GM23248 (cell line): ENCODE measurements around the gene IGF2BP2. TPM values are rescaled to one million over a fixed set of nuclear protein-coding genes. Genes with fewer than 3 reads are reported as not detected.
A peak's percentile ranks its signal among the peaks of the same experiment; 100 is the strongest.

Experiments used
- DNase-seq: peaks from one replicate; pipeline ENCODE4 v3.0.0-alpha.2; 2015
- H2AFZ ChIP-seq: fragments of 200-600 bp; sonication (generic); 2 replicates; pipeline ENCODE4 v1.6.1; 2016; ENCODE audit warnings: antibody characterized with exemption
- H3F3A ChIP-seq: fragments of 200-600 bp; sonication (generic); 2 replicates; pipeline ENCODE4 v1.6.1; 2016; ENCODE audit warnings: mild to moderate bottlenecking, antibody characterized with exemption, mixed run types; ENCODE audit not compliant: insufficient read depth
- H3K27ac ChIP-seq: fragments of 200-600 bp; sonication (generic); 2 replicates; pipeline ENCODE4 v1.5.1; 2016; ENCODE audit warnings: mild to moderate bottlenecking
- H3K27me3 ChIP-seq: fragments of 200-600 bp; sonication (generic); replicated peaks from 2 replicates; pipeline ENCODE4 v1.6.1; 2016; ENCODE audit warnings: mild to moderate bottlenecking; ENCODE audit not compliant: insufficient read depth
- H3K36me3 ChIP-seq: fragments of 200-600 bp; sonication (generic); 2 replicates; pipeline ENCODE4 v1.6.1; 2016; ENCODE audit warnings: low read depth, mild to moderate bottlenecking
- H3K4me1 ChIP-seq: fragments of 200-600 bp; sonication (generic); 2 replicates; pipeline ENCODE4 v1.6.1; 2016; ENCODE audit warnings: mild to moderate bottlenecking; ENCODE audit not compliant: insufficient read depth
- H3K4me2 ChIP-seq: fragments of 200-600 bp; sonication (generic); one replicate; pipeline ENCODE4 v1.6.1; 2016; ENCODE audit warnings: mild to moderate bottlenecking; ENCODE audit not compliant: unreplicated experiment
- H3K4me3 ChIP-seq: fragments of 200-600 bp; sonication (generic); 2 replicates; pipeline ENCODE4 v1.5.1; 2016; ENCODE audit warnings: mild to moderate bottlenecking
- H3K79me2 ChIP-seq: fragments of 200-600 bp; sonication (generic); 2 replicates; pipeline ENCODE4 v1.6.1; 2016; ENCODE audit warnings: mild to moderate bottlenecking; ENCODE audit not compliant: insufficient read depth
- H3K9ac ChIP-seq: fragments of 200-600 bp; sonication (generic); 2 replicates; pipeline ENCODE4 v1.6.1; 2016; ENCODE audit warnings: mild to moderate bottlenecking
- H3K9me2 ChIP-seq: fragments of 200-600 bp; sonication (generic); 2 replicates; pipeline ENCODE4 v1.6.1; 2016; ENCODE audit warnings: mixed run types, mild to moderate bottlenecking, moderate library complexity; ENCODE audit not compliant: insufficient read depth
- H3K9me3 ChIP-seq: fragments of 200-600 bp; sonication (generic); one replicate; pipeline ENCODE4 v1.6.1; 2017; ENCODE audit warnings: low read depth
- H4K20me1 ChIP-seq: fragments of 200-600 bp; sonication (generic); 2 replicates; pipeline ENCODE4 v1.6.0; 2016; ENCODE audit not compliant: insufficient read depth
- EZH2 ChIP-seq: fragments of 200-600 bp; sonication (generic); IDR thresholded peaks from 2 replicates; pipeline ENCODE4 v1.6.1; 2018; ENCODE audit warnings: antibody characterized with exemption, mild to moderate bottlenecking; ENCODE audit not compliant: insufficient read depth, poor library complexity, severe bottlenecking
- EZH2phosphoT487 ChIP-seq: fragments of 200-600 bp; sonication (generic); IDR thresholded peaks from 2 replicates; pipeline ENCODE4 v1.6.1; 2018; ENCODE audit warnings: antibody characterized with exemption, moderate library complexity, mild to moderate bottlenecking, low read depth; ENCODE audit not compliant: insufficient read depth
- WGBS, 2 experiments: methylation state at CpG; one replicate each; pipeline ENCODE4 v1.1.6; 2015 to 2017; ENCODE audit warnings: low lambda C conversion rate in 2 of 2, low coverage in 1 of 2; ENCODE audit errors: missing lambda C conversion rate in 2 of 2; 5-methylcytosine and 5-hydroxymethylcytosine counted together
- in situ Hi-C: fragments of 300-500 bp; cut with MboI; formaldehyde crosslinking; loops from 2 replicates; pipeline ENCODE4 v1.15.0; 2020
- polyA plus RNA-seq: library from polyadenylated mRNA; unstranded; fragments of >200 nt; fragmentation: Nextera tagmentation; extraction: Ambion mirVana; gene quantifications from 2 replicates; pipeline ENCODE4 v1.2.1, GENCODE V29; 2016
- total RNA-seq: library from RNA; depleted of rRNA; stranded (reverse); fragments of >200 nt; shearing (Covaris generic); gene quantifications from 2 replicates; pipeline ENCODE4 v1.2.3, GENCODE V29; 2014

The IGF2BP2 gene
- total and polyA plus RNA-seq, 2 experiments from 2014 or later: 60.6 to 62.5 TPM

DNA sequence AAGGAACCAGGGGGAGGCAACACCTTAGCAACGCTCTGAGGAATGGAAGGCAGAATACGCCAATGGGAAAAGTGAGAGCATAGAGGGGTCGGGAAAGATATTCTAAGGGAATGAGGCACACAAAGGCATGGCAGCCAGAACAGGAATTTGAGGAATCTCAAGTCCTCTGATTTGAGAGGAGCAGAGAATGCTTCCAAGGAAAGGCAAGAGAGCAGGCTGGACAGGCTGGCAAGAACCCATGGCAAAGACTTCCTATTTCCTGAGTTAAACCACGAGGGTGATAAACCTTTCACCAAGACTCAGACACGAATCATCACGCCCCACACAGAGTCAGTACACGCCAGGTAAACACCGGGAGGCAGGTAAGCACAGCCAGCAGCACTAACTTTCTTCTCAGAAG, 109.8 kb downstream of the IGF2BP2 start:
- TF ChIP-seq EZH2: no peak
- TF ChIP-seq EZH2phosphoT487: no peak
- Histone ChIP-seq H3K9me3 (no peaks in the 10 kb centered on the region), H3K4me2 (peak overlapping the region; percentile 59), H3K79me2 (peaks cover 97% of the 10 kb centered on the region), H2AFZ (no peak overlapping the region), H3K4me1 (peaks cover 65% of the 10 kb centered on the region), H3K27ac (peak overlapping the region; percentile 16; the same call in 1 of the 2 replicates), H3K27me3 (no peaks in the 10 kb centered on the region), H3F3A (peaks cover 61% of the 10 kb centered on the region), H3K4me3 (no peak overlapping the region), H4K20me1 (no peaks in the 10 kb centered on the region), H3K9me2 (no peaks in the 10 kb centered on the region), H3K36me3 (no peaks in the 10 kb centered on the region; the same call in 1 of the 2 replicates), H3K9ac (no peak overlapping the region)
- in situ Hi-C loops: no loop called here
- WGBS, 2 experiments: 37 to 38% methylated on average over 8 of the region's 8 CpGs
- DNase-seq: peak; percentile 66

DNA sequence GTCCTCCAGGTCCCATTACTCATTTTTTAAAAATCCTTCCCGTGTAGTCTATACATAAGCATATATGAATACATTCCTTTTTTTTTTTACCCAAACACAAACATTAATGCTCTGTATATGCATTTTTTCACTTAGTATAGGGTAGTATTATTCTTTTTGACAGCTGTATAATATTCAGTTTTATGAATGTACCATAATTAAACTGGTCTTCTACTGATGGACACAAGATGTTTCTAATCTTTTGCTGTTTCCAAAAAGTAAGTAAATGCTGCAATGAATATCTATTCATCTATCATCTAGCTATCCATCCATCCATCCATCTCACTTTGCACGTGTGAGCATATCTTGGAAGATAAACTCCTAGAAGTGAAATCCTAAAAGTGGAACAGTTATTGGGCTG, 110.8 kb downstream of the IGF2BP2 start:
- no peak for DNase-seq
- Histone ChIP-seq H3K9me2 (no peaks in the 10 kb centered on the region), H2AFZ (no peak overlapping the region), H3K4me3 (no peak overlapping the region), H3K4me1 (peaks cover 69% of the 10 kb centered on the region), H3K36me3 (no peaks in the 10 kb centered on the region; the same call in 1 of the 2 replicates), H3K27ac (no peak overlapping the region), H3F3A (peaks cover 66% of the 10 kb centered on the region), H3K79me2 (peaks cover 97% of the 10 kb centered on the region), H3K4me2 (no peak overlapping the region), H3K9me3 (no peaks in the 10 kb centered on the region), H3K9ac (no peak overlapping the region), H3K27me3 (no peaks in the 10 kb centered on the region), H4K20me1 (0 out of 2 replicates have a peak, but pooled peaks cover 4% of the 10 kb centered on the region)
- in situ Hi-C loops: no loop called here
- TF ChIP-seq EZH2phosphoT487 (no peak), EZH2 (no peak)
- 98 to 100% methylated on average over 2 of the region's 2 CpGs for WGBS, 2 experiments

DNA sequence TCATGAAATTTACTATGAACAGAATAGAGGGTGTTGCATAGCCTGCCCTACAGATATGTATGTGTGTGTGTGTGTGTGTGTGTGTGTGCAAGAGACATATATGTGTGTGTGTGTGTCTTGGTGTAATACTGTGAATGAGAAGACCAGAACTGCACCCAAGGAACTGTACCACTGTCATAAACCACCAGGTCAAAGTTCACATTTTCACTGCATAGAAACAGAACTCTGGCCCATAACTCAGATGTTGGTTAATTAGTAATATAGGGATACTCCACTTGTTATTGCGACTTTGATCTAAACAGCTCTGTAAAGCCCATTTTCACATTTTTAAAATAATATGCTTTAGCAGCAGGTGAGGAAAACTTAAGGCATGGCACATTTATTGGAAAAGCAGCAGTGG, 111.8 kb downstream of the IGF2BP2 start:
- 0 out of 2 replicates have a peak, but pooled peaks cover 4% of the 10 kb centered on the region for H4K20me1 ChIP-seq
- in situ Hi-C loops: no loop called here
- DNase-seq: no peak
- 0 out of 2 replicates have a peak overlapping the region, but pooled peaks have one; percentile 45 for H3K27ac ChIP-seq
- TF ChIP-seq EZH2: no peak
- no peak for TF ChIP-seq EZH2phosphoT487
- no peaks in the 10 kb centered on the region for H3K9me2 ChIP-seq
- no peak overlapping the region for H3K9ac ChIP-seq
- peaks cover 68% of the 10 kb centered on the region for H3K4me1 ChIP-seq
- 100% methylated on average over 1 of the region's 1 CpG for WGBS, 2 experiments
- no peaks in the 10 kb centered on the region for H3K36me3 ChIP-seq
- peaks cover 66% of the 10 kb centered on the region for H3F3A ChIP-seq
- H2AFZ ChIP-seq: no peak overlapping the region
- H3K27me3 ChIP-seq: no peaks in the 10 kb centered on the region
- H3K9me3 ChIP-seq: no peaks in the 10 kb centered on the region
- no peak overlapping the region for H3K4me2 ChIP-seq
- peaks cover 97% of the 10 kb centered on the region for H3K79me2 ChIP-seq
- no peak overlapping the region for H3K4me3 ChIP-seq

DNA sequence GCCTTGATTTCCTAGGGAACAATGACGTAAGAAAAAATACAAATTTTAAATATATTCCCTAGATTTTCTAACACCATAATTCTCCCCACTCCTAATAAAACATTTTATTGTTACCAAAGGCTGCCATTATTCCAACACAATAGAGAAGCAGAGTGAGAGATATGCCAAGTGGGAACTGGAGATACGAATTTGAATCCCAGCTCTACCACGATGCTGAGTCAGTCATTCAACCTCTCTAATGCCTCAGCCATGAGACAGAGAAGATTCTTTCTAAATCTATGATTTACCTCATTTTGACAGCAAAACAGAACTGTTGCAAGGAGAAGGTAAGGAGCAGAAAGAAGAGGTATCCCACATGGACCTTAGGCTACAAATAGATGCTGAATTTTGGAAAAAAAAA, 112.5 kb downstream of the IGF2BP2 start:
- H4K20me1 ChIP-seq: 0 out of 2 replicates have a peak, but pooled peaks cover 4% of the 10 kb centered on the region
- TF ChIP-seq EZH2phosphoT487 (no peak), EZH2 (no peak)
- peak overlapping the region; percentile 39 for H3K4me2 ChIP-seq
- H2AFZ ChIP-seq: no peak overlapping the region
- no peaks in the 10 kb centered on the region for H3K9me2 ChIP-seq
- H3K9ac ChIP-seq: no peak overlapping the region
- peaks cover 60% of the 10 kb centered on the region for H3F3A ChIP-seq
- H3K9me3 ChIP-seq: no peaks in the 10 kb centered on the region
- peak; percentile 74 for DNase-seq
- H3K27ac ChIP-seq: peak overlapping the region; percentile 45
- H3K79me2 ChIP-seq: peaks cover 98% of the 10 kb centered on the region
- H3K36me3 ChIP-seq: no peaks in the 10 kb centered on the region
- no peaks in the 10 kb centered on the region for H3K27me3 ChIP-seq
- H3K4me3 ChIP-seq: no peak overlapping the region
- peaks cover 62% of the 10 kb centered on the region for H3K4me1 ChIP-seq
- in situ Hi-C loops: no loop called here
- 44 to 51% methylated on average over 3 of the region's 3 CpGs for WGBS, 2 experiments

DNA sequence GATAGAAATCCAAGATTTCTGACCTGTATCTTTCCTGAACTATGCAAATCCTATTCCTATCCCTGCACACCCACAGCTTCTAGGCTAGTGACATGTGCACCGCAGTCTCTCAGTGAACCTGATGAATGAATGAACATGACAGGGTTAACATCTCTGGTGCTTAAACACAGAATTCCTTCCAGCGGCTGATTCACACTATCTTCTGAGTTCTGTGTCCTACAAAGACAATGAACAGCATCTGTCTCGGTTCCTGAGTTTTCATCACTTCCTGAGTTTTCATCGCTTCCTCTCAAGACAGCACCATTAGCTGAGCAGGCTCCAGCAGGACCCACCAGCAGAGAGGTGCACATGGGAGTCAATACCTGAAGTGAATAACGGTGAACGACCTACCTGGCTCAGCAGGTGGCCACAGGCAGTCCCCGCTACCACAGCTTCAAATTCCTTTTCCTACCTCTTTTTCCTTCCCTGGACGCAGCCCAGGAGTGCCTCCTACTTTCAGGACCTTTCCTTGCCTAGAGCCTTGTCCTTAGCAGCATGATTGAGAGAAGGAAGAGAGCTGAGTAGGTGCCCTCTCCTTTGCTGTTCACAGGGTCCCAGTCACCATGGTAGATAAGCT, 113.5 kb downstream of the IGF2BP2 start:
- Histone ChIP-seq H3K4me3 (peak overlapping the region; percentile 9; the same call in 1 of the 2 replicates), H3K27me3 (no peaks in the 10 kb centered on the region), H3K4me1 (peaks cover 52% of the 10 kb centered on the region), H3K4me2 (peak overlapping the region; percentile 39), H3K27ac (peak overlapping the region; percentile 45), H4K20me1 (0 out of 2 replicates have a peak, but pooled peaks cover 4% of the 10 kb centered on the region), H3K9ac (0 out of 2 replicates have a peak overlapping the region, but pooled peaks have one; percentile 4), H2AFZ (no peak overlapping the region), H3K36me3 (no peaks in the 10 kb centered on the region), H3K9me3 (no peaks in the 10 kb centered on the region), H3K79me2 (peaks cover 100% of the 10 kb centered on the region), H3F3A (peaks cover 51% of the 10 kb centered on the region), H3K9me2 (no peaks in the 10 kb centered on the region)
- 24 to 25% methylated on average over 8 of the region's 8 CpGs for WGBS, 2 experiments
- peak; percentile 79 for DNase-seq
- TF ChIP-seq EZH2phosphoT487: no peak
- no peak for TF ChIP-seq EZH2
- in situ Hi-C loops: no loop called here
